Measurements from ENCODE around the gene U2AF2. TPM values are rescaled to one million over a fixed set of nuclear protein-coding genes. Genes with fewer than 3 reads are reported as not detected.

The U2AF2 gene
- total and polyA plus RNA-seq, 2 of the 8 experiments (the other 6 are each of a cell fraction or from before 2014, with no cell fraction given), result 162 to 252 TPM

- Histone ChIP-seq H2BK20ac (ENCODE audit: low read length) (no peak overlapping the region), H2AK5ac (ENCODE audit: low read depth, low read length) (no peak overlapping the region), H3K4ac (replicated peaks; ENCODE audit: insufficient read length, low read depth, low read length) (no peak overlapping the region), H3K4me3 (ENCODE audit: extremely low read depth in 1 of 4, insufficient read depth in 2 of 4, low read depth in 3 of 4, low read length in 4 of 4) (no peak overlapping the region), H3K18ac (ENCODE audit: extremely low read depth, low read length) (no peak overlapping the region), H4K8ac (ENCODE audit: extremely low read depth, insufficient read depth, low read length) (no peak overlapping the region), H2BK15ac (ENCODE audit: low read length) (no peak overlapping the region), H3K4me1 (replicated peaks in 1 of 4; ENCODE audit: control insufficient read depth in 3 of 4, insufficient read depth in 4 of 4, low read length in 3 of 4) (no peaks in the 10 kb centered on the region), H3K79me1 (ENCODE audit: low read depth, low read length) (peaks cover 3% of the 10 kb centered on the region), H3K56ac (replicated peaks; ENCODE audit: insufficient read length, low read depth, low read length) (no peak overlapping the region), H2BK120ac (replicated peaks; ENCODE audit: low read depth, low read length) (no peak overlapping the region), H3K23me2 (ENCODE audit: low read depth, low read length) (no peaks in the 10 kb centered on the region), H3K36me3 (ENCODE audit: control insufficient read depth in 2 of 4, insufficient read depth in 4 of 4, low read length in 3 of 4) (peaks cover 2 to 50% (median 20%) of the 10 kb centered on the region in 4 experiments; a peak in 7 of 8 replicates), H3K9me3 (ENCODE audit: insufficient read depth in 2 of 2, low read depth in 1 of 2, low read length in 1 of 2) (no peaks in the 10 kb centered on the region), H3K79me2 (ENCODE audit: control insufficient read depth in 1 of 2, insufficient read depth in 2 of 2, low read length in 2 of 2) (peaks cover 0 to 2% of the 10 kb centered on the region in 2 experiments; a peak in 1 of 4 replicates), H2AFZ (ENCODE audit: low read length) (no peak overlapping the region), H4K5ac (ENCODE audit: insufficient read length, low read depth, low read length) (no peak overlapping the region), H2BK12ac (ENCODE audit: low read depth, low read length) (no peak overlapping the region), H4K91ac (replicated peaks; ENCODE audit: insufficient read length, low read length) (no peak overlapping the region), H4K20me1 (replicated peaks in 1 of 2; ENCODE audit: control insufficient read depth in 1 of 2, insufficient read depth in 2 of 2, low read length in 2 of 2) (peaks cover 0 to 26% of the 10 kb centered on the region in 2 experiments), H2BK5ac (ENCODE audit: low read depth, low read length) (no peak overlapping the region), H3K9ac (replicated peaks in 1 of 4; ENCODE audit: extremely low read depth in 1 of 4, low read depth in 3 of 4, low read length in 3 of 4) (no peak overlapping the region), H3K27me3 (replicated peaks in 1 of 4; ENCODE audit: control insufficient read depth in 3 of 4, extremely low read depth in 1 of 4, insufficient read depth in 3 of 4, low read length in 3 of 4) (no peaks in the 10 kb centered on the region; a peak in 1 of 7 replicates), H3K23ac (ENCODE audit: insufficient read length) (no peak overlapping the region), H3K4me2 (ENCODE audit: insufficient read depth in 1 of 2, low read depth in 2 of 2, low read length in 2 of 2) (no peak overlapping the region), H3K27ac (ENCODE audit: low read depth, low read length) (no peak overlapping the region), H3K14ac (ENCODE audit: insufficient read length) (no peak overlapping the region)
- FAIRE-seq (no peak), DNase-seq (ENCODE audit: low read depth in 1 of 2, low spot score in 2 of 2) (no peak)
- ChIA-PET CTCF (ENCODE audit: partially characterized antibody) (interaction anchor here (0.5 to 1.7 kb wide), 2 partner anchors 13 to 648 kb away, joined by 4 to 5 read pairs; no protein-coding TSS in a partner anchor), POLR2A (ENCODE audit: partially characterized antibody) (interaction anchor here (1.5 to 1.9 kb wide), 2 partner anchors 8 to 13 kb away, joined by 5 to 6 read pairs; no protein-coding TSS in a partner anchor)
- 88% methylated on average over 31 of the region's 31 CpGs; no CpG with 5 or more reads in 1 of the 2 experiments for WGBS, 2 experiments (ENCODE audit: extremely low coverage in 1 of 2, insufficient coverage in 1 of 2, insufficient read length in 1 of 2, insufficient replicate concordance in 2 of 2, low coverage in 1 of 2, low lambda C conversion rate in 2 of 2, missing lambda C conversion rate in 1 of 2)
- TF ChIP-seq RFX5 (IDR thresholded peaks at IDR 0.05; ENCODE audit: borderline replicate concordance, low read depth, low read length) (no peak), HDAC6 (IDR thresholded peaks at IDR 0.05; ENCODE audit: low read depth, low read length) (no peak), GTF2F1 (IDR thresholded peaks at IDR 0.05; ENCODE audit: borderline replicate concordance, low read depth, low read length) (no peak), E2F6 (IDR thresholded peaks at IDR 0.05) (no peak), JUND (IDR thresholded peaks at IDR 0.05; ENCODE audit: low read length) (no peak), EP300 (IDR thresholded peaks at IDR 0.05; ENCODE audit: borderline replicate concordance in 1 of 2, low read depth in 2 of 2, low read length in 2 of 2) (no peak), ATF3 (IDR thresholded peaks at IDR 0.05; ENCODE audit: insufficient read depth, low read depth, low read length) (no peak), BACH1 (IDR thresholded peaks at IDR 0.05; ENCODE audit: low read length) (no peak), NANOG (IDR thresholded peaks at IDR 0.05; ENCODE audit: insufficient read depth, low read depth, low read length, poor library complexity, severe bottlenecking) (no peak), ZNF274 (IDR thresholded peaks at IDR 0.05; ENCODE audit: borderline replicate concordance, extremely low read depth, low read length) (no peak), YY1 (IDR thresholded peaks at IDR 0.05; ENCODE audit: low read depth, low read length) (no peak)
These were observed 36.1 kb downstream of the U2AF2 start for GRCh38 chr19:55690769-55691545.

All from H1 (cell line).